Breast epithelium (tissue), 4 donors: ENCODE measurements around the gene RPS19BP1. TPM values are rescaled to one million over a fixed set of nuclear protein-coding genes. Genes with fewer than 3 reads are reported as not detected.

Experiments used
- DNase-seq, 2 donors: peaks; one replicate each; pipeline ENCODE4 v3.0.0-alpha.2; 2019; ENCODE audit warnings: low spot score in 2 of 2
- H3K27ac ChIP-seq, 2 donors: fragments of 200-600 bp; sonication (generic) in 1 of 2; one replicate each; pipeline ENCODE4 v1.5.1; 2016 to 2019; ENCODE audit warnings: mild to moderate bottlenecking in 1 of 2
- H3K27me3 ChIP-seq, 2 donors: fragments of 200-600 bp; sonication (generic) in 1 of 2; one replicate each; pipeline versions ENCODE4 v1.5.1 to v1.6.0; 2017 to 2019; ENCODE audit warnings: control low read depth in 1 of 2, mild to moderate bottlenecking in 1 of 2
- H3K36me3 ChIP-seq: fragments of 200-600 bp; one replicate; pipeline ENCODE4 v1.5.1; 2019
- H3K4me1 ChIP-seq, 2 donors: fragments of 200-600 bp; sonication (generic); one replicate each; pipeline ENCODE4 v1.5.1; 2016 to 2019; ENCODE audit warnings: control low read depth in 1 of 2
- H3K4me3 ChIP-seq, 3 donors: fragments of 200-600 bp; sonication (generic); 1 replicate in 2 of 3; 2 replicates in 1 of 3; pipeline ENCODE4 v1.5.1; 2016 to 2019; ENCODE audit warnings: mild to moderate bottlenecking in 3 of 3, moderate library complexity in 2 of 3
- H3K9me3 ChIP-seq, 2 donors: fragments of 200-600 bp; sonication (generic) in 1 of 2; one replicate each; pipeline ENCODE4 v1.5.1; 2016 to 2019; ENCODE audit warnings: control low read depth in 1 of 2
- POLR2A ChIP-seq: fragments of 450-650 bp; IDR thresholded peaks from one replicate; pipeline ENCODE4 v1.6.1; 2016; ENCODE audit warnings: antibody characterized with exemption, mild to moderate bottlenecking, moderate library complexity
- POLR2AphosphoS5 ChIP-seq, 3 donors: sonication (generic); formaldehyde crosslinking; IDR thresholded peaks; one replicate each; pipeline ENCODE4 v1.6.1; 2017; ENCODE audit warnings: antibody characterized with exemption in 3 of 3
- intact Hi-C: fragments of 100-400 bp; cut with DNase I; formaldehyde crosslinking; loops from one replicate; pipeline ENCODE4 v1.15.1; 2023; ENCODE audit warnings: low total_unique reads
- total RNA-seq, 3 donors: library from RNA; depleted of rRNA; stranded (reverse); fragments of >200 nt; gene quantifications; one replicate each; pipeline ENCODE4 v1.1.0, GENCODE V29; 2016
- TF ChIP-seq, protein P1 (sequence below), 3 donors: fragments of 450-650 bp; IDR thresholded peaks; one replicate each; pipeline ENCODE4 v1.5.1; 2016 to 2017; ENCODE audit warnings: antibody characterized with exemption in 3 of 3, mild to moderate bottlenecking in 3 of 3, moderate library complexity in 3 of 3

RPS19BP1 gene
- total RNA-seq, 3 donors from 2014 or later: 112 to 177 (median 159) TPM

DNA sequence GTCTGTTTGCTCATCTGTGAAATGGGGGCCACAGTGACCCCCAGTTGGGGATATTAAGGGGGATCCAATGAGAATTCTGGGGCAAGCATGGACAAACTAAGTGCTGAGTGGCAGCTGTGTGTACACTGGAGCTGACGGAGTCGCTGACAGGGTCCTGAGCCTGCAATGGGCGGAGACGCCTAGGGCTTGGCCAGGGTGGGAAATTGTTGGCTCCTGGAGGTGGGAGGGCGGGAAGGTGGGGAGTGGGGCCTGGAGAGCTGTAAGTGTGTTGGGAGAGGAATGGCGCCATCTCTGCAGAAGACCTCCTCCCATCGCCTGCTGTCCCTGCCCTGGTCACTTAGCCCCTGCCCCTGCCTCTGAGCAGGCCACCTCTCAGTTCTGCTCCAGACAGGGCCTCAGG, 45.4 kb upstream of the RPS19BP1 start:
- TF ChIP-seq POLR2A (no peak), POLR2AphosphoS5 (IDR thresholded peaks at IDR 0.05) (no peak)
- TF ChIP-seq, protein P1, sequence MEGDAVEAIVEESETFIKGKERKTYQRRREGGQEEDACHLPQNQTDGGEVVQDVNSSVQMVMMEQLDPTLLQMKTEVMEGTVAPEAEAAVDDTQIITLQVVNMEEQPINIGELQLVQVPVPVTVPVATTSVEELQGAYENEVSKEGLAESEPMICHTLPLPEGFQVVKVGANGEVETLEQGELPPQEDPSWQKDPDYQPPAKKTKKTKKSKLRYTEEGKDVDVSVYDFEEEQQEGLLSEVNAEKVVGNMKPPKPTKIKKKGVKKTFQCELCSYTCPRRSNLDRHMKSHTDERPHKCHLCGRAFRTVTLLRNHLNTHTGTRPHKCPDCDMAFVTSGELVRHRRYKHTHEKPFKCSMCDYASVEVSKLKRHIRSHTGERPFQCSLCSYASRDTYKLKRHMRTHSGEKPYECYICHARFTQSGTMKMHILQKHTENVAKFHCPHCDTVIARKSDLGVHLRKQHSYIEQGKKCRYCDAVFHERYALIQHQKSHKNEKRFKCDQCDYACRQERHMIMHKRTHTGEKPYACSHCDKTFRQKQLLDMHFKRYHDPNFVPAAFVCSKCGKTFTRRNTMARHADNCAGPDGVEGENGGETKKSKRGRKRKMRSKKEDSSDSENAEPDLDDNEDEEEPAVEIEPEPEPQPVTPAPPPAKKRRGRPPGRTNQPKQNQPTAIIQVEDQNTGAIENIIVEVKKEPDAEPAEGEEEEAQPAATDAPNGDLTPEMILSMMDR (IDR thresholded peaks at IDR 0.05): no peak
- H3K4me1 ChIP-seq: no peaks in the 10 kb centered on the region
- H3K4me3 ChIP-seq: no peak overlapping the region
- DNase-seq: no peak
- intact Hi-C loops: no loop called here
- no peak overlapping the region for H3K27ac ChIP-seq
- no peaks in the 10 kb centered on the region for H3K9me3 ChIP-seq
- no peaks in the 10 kb centered on the region for H3K36me3 ChIP-seq
- no peaks in the 10 kb centered on the region for H3K27me3 ChIP-seq

DNA sequence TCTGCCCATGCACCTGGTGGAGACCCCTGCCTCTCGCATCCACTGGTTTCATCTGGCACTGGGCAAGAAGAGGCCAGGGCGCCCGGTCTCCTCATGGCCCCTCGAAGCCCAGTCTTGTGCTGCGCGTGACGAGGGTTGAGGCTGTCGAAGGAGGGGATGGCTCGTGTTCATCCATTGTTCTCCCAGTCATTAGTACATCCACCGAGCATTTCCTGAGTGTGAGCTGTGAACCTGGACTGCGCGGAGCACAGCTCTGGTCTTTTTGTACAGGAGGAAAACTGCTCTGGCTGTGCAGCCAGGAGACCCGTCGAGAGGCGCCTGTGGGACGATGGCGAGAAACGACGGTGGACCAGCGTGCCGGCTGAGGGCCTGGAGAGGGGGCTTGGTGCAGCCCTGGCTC, 44.8 kb upstream of the RPS19BP1 start:
- intact Hi-C loops: no loop called here
- no peak overlapping the region for H3K4me3 ChIP-seq
- DNase-seq: no peak
- no peaks in the 10 kb centered on the region for H3K9me3 ChIP-seq
- H3K27ac ChIP-seq: no peak overlapping the region
- no peaks in the 10 kb centered on the region for H3K36me3 ChIP-seq
- H3K4me1 ChIP-seq: no peaks in the 10 kb centered on the region
- H3K27me3 ChIP-seq: no peaks in the 10 kb centered on the region
- TF ChIP-seq, protein P1 (IDR thresholded peaks at IDR 0.05): no peak
- no peak for TF ChIP-seq POLR2AphosphoS5 (IDR thresholded peaks at IDR 0.05)
- TF ChIP-seq POLR2A: no peak

DNA sequence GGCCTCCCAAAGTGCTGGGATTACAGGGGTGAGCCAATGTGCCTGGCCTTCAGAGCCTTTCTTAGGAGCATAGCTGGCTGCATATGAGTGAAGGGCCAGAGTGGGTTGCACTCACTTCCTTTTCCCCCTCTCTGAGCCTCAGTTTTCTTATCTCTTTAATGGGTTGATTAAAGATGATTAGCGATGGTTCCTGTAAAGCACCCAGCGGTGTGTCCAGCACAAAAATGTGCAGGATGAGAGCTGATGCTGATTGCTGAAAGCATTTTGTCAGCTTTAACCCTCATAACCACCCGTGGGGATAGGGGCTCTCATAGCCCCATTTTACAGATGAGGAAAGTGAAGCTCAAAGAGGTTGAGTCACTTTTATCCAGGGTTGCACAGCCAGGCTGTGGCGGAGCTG, 43.5 kb upstream of the RPS19BP1 start:
- TF ChIP-seq POLR2AphosphoS5 (IDR thresholded peaks at IDR 0.05): no peak
- TF ChIP-seq, protein P1 (IDR thresholded peaks at IDR 0.05): no peak
- TF ChIP-seq POLR2A: no peak
- intact Hi-C loops: no loop called here
- Histone ChIP-seq H3K27ac (no peak overlapping the region), H3K4me1 (no peaks in the 10 kb centered on the region), H3K27me3 (no peaks in the 10 kb centered on the region), H3K4me3 (no peak overlapping the region), H3K9me3 (no peaks in the 10 kb centered on the region), H3K36me3 (no peaks in the 10 kb centered on the region)
- no peak for DNase-seq

DNA sequence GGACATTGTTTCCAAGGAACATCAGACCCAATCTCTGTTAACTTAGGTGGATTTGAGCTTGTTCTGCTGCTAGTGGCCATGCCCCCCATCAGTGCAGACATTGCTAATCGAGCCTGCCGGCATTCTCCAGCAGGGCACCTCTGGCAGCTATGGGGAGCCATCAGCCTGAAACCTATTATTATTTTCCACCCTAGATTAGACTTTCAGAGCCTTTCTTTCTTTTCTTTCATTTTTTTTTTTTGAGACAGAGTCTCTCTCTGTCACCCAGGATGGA, 42.9 kb upstream of the RPS19BP1 start:
- H3K9me3 ChIP-seq: no peaks in the 10 kb centered on the region
- no peaks in the 10 kb centered on the region for H3K27me3 ChIP-seq
- H3K4me3 ChIP-seq: no peak overlapping the region
- intact Hi-C loops: no loop called here
- H3K27ac ChIP-seq: no peak overlapping the region
- no peaks in the 10 kb centered on the region for H3K4me1 ChIP-seq
- DNase-seq: no peak
- no peak for TF ChIP-seq POLR2A
- TF ChIP-seq, protein P1 (IDR thresholded peaks at IDR 0.05): no peak
- no peak for TF ChIP-seq POLR2AphosphoS5 (IDR thresholded peaks at IDR 0.05)
- H3K36me3 ChIP-seq: no peaks in the 10 kb centered on the region

DNA sequence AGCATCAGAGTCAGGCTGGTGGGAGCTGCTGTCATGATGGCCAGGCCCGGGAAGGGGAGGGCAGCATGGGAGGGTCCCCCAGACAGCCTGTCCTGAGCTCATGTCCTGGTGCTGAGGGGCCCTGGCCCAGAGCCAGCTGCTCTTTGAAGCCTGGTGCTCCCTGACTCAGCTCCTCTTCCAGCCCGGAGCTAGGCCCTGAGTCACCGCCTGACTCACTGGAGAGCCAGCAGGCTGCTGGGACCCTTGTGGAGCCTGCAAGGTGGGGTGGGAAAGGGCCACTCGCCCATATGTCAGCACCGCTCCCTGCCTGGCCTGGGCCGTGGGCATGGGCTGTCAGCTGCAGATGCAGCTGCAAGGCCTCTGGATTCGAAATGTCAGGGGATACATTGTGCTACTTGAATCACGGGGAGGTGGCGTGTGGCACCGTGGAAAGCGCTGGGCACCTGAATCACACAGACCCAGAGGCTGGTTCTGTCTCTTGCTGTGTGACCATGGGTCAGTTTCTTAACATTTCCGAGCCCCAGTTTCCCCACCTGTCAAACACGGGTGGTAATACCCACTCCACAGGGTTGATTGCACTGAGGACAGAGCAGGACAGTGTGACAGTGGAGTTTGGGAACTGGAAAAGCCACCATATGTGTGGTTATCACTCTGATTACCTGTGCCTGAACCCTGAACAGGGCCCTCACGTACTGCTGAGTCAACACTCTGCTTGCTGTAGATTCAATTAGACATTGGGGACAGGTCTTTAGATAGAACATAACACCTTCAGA, 42.4 kb upstream of the RPS19BP1 start:
- H3K4me1 ChIP-seq: no peaks in the 10 kb centered on the region
- no peak for DNase-seq
- TF ChIP-seq POLR2AphosphoS5 (IDR thresholded peaks at IDR 0.05): no peak
- TF ChIP-seq, protein P1 (IDR thresholded peaks at IDR 0.05): no peak
- no peak for TF ChIP-seq POLR2A
- intact Hi-C loops: no loop called here
- H3K27ac ChIP-seq: no peak overlapping the region
- H3K36me3 ChIP-seq: no peaks in the 10 kb centered on the region
- H3K4me3 ChIP-seq: no peak overlapping the region
- no peaks in the 10 kb centered on the region for H3K27me3 ChIP-seq
- no peaks in the 10 kb centered on the region for H3K9me3 ChIP-seq
